K562 (cell line): Measurements from ENCODE around the gene PRKAG2. TPM values are rescaled to one million over a fixed set of nuclear protein-coding genes. Genes with fewer than 3 reads are reported as not detected.

Experiments used
- ATAC-seq: fragments of 200-7000 bp; cut with Tn5 transposase; 3 replicates; pipeline ENCODE4 v1.9.1; 2020; ENCODE audit warnings: moderate library complexity
- BruUV-seq: library from RNA; stranded (reverse); fragments of 400-500 nt; replicated peaks from 2 replicates; lab custom pipeline; 2021; lab: Mats Ljungman, UMichigan
- CTCF ChIA-PET: fragments of 300-600 bp; formaldehyde crosslinking; extraction: SDS; loops from one replicate; lab custom pipeline; 2021; ENCODE audit warnings: low intra/inter-chr PET ratio; lab: Yijun Ruan, JAX
- POLR2A ChIA-PET: fragments of 300-600, 350-650 bp; sonication (Branson Sonifier 250); formaldehyde crosslinking; extraction: SDS; loops from one replicate; lab custom pipeline; 2021; ENCODE audit warnings: antibody characterized with exemption, inconsistent platforms; lab: Yijun Ruan, JAX
- DNase-seq, 4 experiments: peaks; one replicate each; pipeline versions ENCODE4 v3.0.0 to v3.0.0-alpha.2; 2011 to 2018; ENCODE audit warnings: low spot score in 3 of 4, mixed read lengths in 3 of 4; ENCODE audit errors: extremely low read depth in 1 of 4
- FAIRE-seq: peaks from 2 replicates; lab custom pipeline; 2011; peaks lifted over from hg19 to GRCh38; lab: Jason Lieb, UNC
- H2AFZ ChIP-seq: 2 replicates; pipeline ENCODE4 v1.6.0; 2011; ENCODE audit warnings: low read depth, low read length, control low read depth, inconsistent platforms
- H3K27ac ChIP-seq: fragments of 200-600 bp; 3 replicates; pipeline ENCODE4 v1.8.0; 2011; ENCODE audit warnings: low read depth, mild to moderate bottlenecking, control low read depth, inconsistent platforms, low read length, moderate library complexity, mixed read lengths; ENCODE audit errors: extremely low read depth
- H3K27me3 ChIP-seq, 2 experiments: fragments of 300-600 bp in 1 of 2; 2 replicates in 1 of 2; 3 replicates in 1 of 2; pipeline versions ENCODE4 v1.6.0 to v1.8.0; 2011; ENCODE audit warnings: inconsistent platforms in 2 of 2, low read length in 2 of 2, mild to moderate bottlenecking in 1 of 2, mixed read lengths in 1 of 2, moderate library complexity in 1 of 2; ENCODE audit not compliant: control insufficient read depth in 2 of 2, insufficient read depth in 2 of 2
- H3K36me3 ChIP-seq: fragments of 300-600 bp; 3 replicates; pipeline ENCODE4 v1.8.0; 2011; ENCODE audit warnings: mild to moderate bottlenecking, low read length, inconsistent platforms; ENCODE audit not compliant: control insufficient read depth, insufficient read depth
- H3K4me1 ChIP-seq, 2 experiments: fragments of 200-600 bp in 1 of 2; replicated peaks in 1 of 2; 2 replicates in 1 of 2; 3 replicates in 1 of 2; pipeline versions ENCODE4 v1.5.1 to v1.8.0; 2011; ENCODE audit warnings: inconsistent platforms in 2 of 2, low read length in 2 of 2, mild to moderate bottlenecking in 1 of 2, mixed read lengths in 1 of 2, moderate library complexity in 1 of 2; ENCODE audit not compliant: control insufficient read depth in 2 of 2, insufficient read depth in 2 of 2
- H3K4me2 ChIP-seq: 2 replicates; pipeline ENCODE4 v1.6.1; 2011; ENCODE audit warnings: low read length, control low read depth, inconsistent platforms, mixed read lengths; ENCODE audit not compliant: insufficient read depth
- H3K4me3 ChIP-seq: fragments of 200-600 bp; sonication (generic), shearing (Covaris generic); 2 replicates; pipeline ENCODE4 v1.5.1; 2016; ENCODE audit warnings: control low read depth, inconsistent platforms
- H3K79me2 ChIP-seq: fragments of 200-600 bp; 3 replicates; pipeline ENCODE4 v1.8.0; 2011; ENCODE audit warnings: low read length, inconsistent platforms; ENCODE audit not compliant: control insufficient read depth, insufficient read depth
- H3K9ac ChIP-seq, 2 experiments: 2 replicates each; pipeline versions ENCODE4 v1.6.0 to v1.6.1; 2011; ENCODE audit warnings: low read depth in 2 of 2, low read length in 2 of 2, control low read depth in 1 of 2, inconsistent platforms in 1 of 2, mild to moderate bottlenecking in 1 of 2, mixed read lengths in 1 of 2; ENCODE audit not compliant: insufficient read depth in 1 of 2
- H3K9me1 ChIP-seq: one replicate; pipeline ENCODE4 v1.6.0; 2011; ENCODE audit warnings: inconsistent platforms, mild to moderate bottlenecking, low read length, moderate library complexity; ENCODE audit not compliant: control insufficient read depth, insufficient read depth
- H3K9me3 ChIP-seq: replicated peaks from 2 replicates; pipeline ENCODE4 v1.5.1; 2011; ENCODE audit warnings: low read depth, low read length, inconsistent platforms; ENCODE audit not compliant: control insufficient read depth, insufficient read depth
- H4K20me1 ChIP-seq: replicated peaks from 2 replicates; pipeline ENCODE4 v1.6.1; 2011; ENCODE audit warnings: low read length, inconsistent platforms, mixed read lengths; ENCODE audit not compliant: control insufficient read depth, insufficient read depth
- ADNP ChIP-seq: fragments of 200-800 bp; sonication (Bioruptor generic); IDR thresholded peaks from 2 replicates; pipeline ENCODE4 v1.6.1; 2016; ENCODE audit warnings: missing genetic modification characterization, missing compliant biosample characterization
- CTBP1 ChIP-seq: fragments of 450-650 bp; IDR thresholded peaks from 2 replicates; pipeline ENCODE4 v1.6.1; 2016; ENCODE audit warnings: borderline replicate concordance
- HDAC6 ChIP-seq: IDR thresholded peaks from 2 replicates; pipeline ENCODE4 v1.6.1; 2012; ENCODE audit warnings: low read depth, mild to moderate bottlenecking, control low read depth, inconsistent platforms, low read length, moderate library complexity
- HMGN3 ChIP-seq: IDR thresholded peaks from 2 replicates; pipeline ENCODE4 v1.6.1; 2011; ENCODE audit warnings: borderline replicate concordance, low read depth, mild to moderate bottlenecking, mixed read lengths, low read length; ENCODE audit not compliant: insufficient read length; ENCODE audit errors: extremely low read depth
- JUND ChIP-seq, 2 experiments: IDR thresholded peaks; 2 replicates in 1 of 2; 3 replicates in 1 of 2; pipeline ENCODE4 v1.6.1; 2011; ENCODE audit warnings: borderline replicate concordance in 2 of 2, low read depth in 2 of 2, low read length in 2 of 2, improper control_type of control experiment in 1 of 2, missing biosample characterization in 1 of 2, missing genetic modification characterization in 1 of 2, missing genetic modification reagents in 1 of 2
- PHB2 ChIP-seq: fragments of 450-650 bp; IDR thresholded peaks from 2 replicates; pipeline ENCODE4 v1.6.1; 2017; ENCODE audit warnings: low read depth
- ZKSCAN1 ChIP-seq: fragments of 150-350 bp; IDR thresholded peaks from 2 replicates; pipeline ENCODE4 v1.6.1; 2016; ENCODE audit warnings: low read depth, low read length
- ZNF644 ChIP-seq: fragments of 200-800 bp; sonication (Bioruptor generic); IDR thresholded peaks from 2 replicates; pipeline ENCODE4 v1.6.1; 2016; ENCODE audit warnings: low read depth, missing genetic modification characterization, missing compliant biosample characterization
- WGBS: fragments of 100-300 bp; shearing (Covaris generic); methylation state at CpG from one replicate; pipeline ENCODE4 v1.1.6; 2016; ENCODE audit warnings: low coverage, mixed read lengths; ENCODE audit not compliant: insufficient coverage; ENCODE audit errors: missing lambda C conversion rate; 5-methylcytosine and 5-hydroxymethylcytosine counted together
- in situ Hi-C: fragments of 300-500 bp; cut with MboI; formaldehyde crosslinking; loops from 4 replicates; pipeline ENCODE4 v1.15.0; 2018; ENCODE audit warnings: inconsistent platforms, mixed read lengths
- intact Hi-C: fragments of 100-400 bp; cut with micrococcal nuclease; formaldehyde crosslinking; loops from 2 replicates; pipeline ENCODE4 v1.14.2; 2022
- polyA plus RNA-seq, 8 experiments: library from polyadenylated mRNA; depleted of rRNA in 4 of 8; stranded (reverse) in 5 of 8; unstranded in 3 of 8; fragments of >200 nt; fragmentation: Nextera tagmentation in 2 of 8; fragmentation: Illumina TruSeq in 1 of 8; extraction: Ambion mirVana in 2 of 8; extraction: Trizol in 1 of 8; gene quantifications; 2 replicates each; pipeline versions ENCODE4 v1.2.1 to v1.2.3, GENCODE V29; 2011 to 2014; ENCODE audit warnings: inconsistent platforms in 1 of 8, missing spikeins in 1 of 8
- total RNA-seq, 7 experiments: library from RNA; depleted of rRNA in 6 of 7; stranded (reverse); fragments of >200 nt in 6 of 7; fragmentation: Illumina TruSeq in 2 of 7; extraction: Trizol in 2 of 7; gene quantifications; 2 replicates each; pipeline versions ENCODE4 v1.2.1 to v1.2.3, GENCODE V29; 2011 to 2021; ENCODE audit warnings: low replicate concordance in 1 of 7
- TF ChIP-seq, protein P1 (sequence below): fragments of 250-450 bp; sonication (Bioruptor Pico); IDR thresholded peaks from 2 replicates; pipeline ENCODE4 v1.5.1; 2021; ENCODE audit warnings: mild to moderate bottlenecking
- TF ChIP-seq, protein P2 (sequence below), 3 experiments: IDR thresholded peaks in 2 of 3; conservative IDR thresholded peaks in 1 of 3; 2 replicates each; pipeline ENCODE4 v1.5.1; 2011 to 2012; ENCODE audit warnings: low read length in 3 of 3, mild to moderate bottlenecking in 3 of 3, control low read depth in 2 of 3, improper control_type of control experiment in 1 of 3, inconsistent platforms in 1 of 3, low read depth in 1 of 3, mixed read lengths in 1 of 3, moderate library complexity in 1 of 3; ENCODE audit not compliant: insufficient read depth in 2 of 3
- TF ChIP-seq, protein P3 (sequence below): fragments of 250-450 bp; sonication (Bioruptor Pico); IDR thresholded peaks from 2 replicates; pipeline ENCODE4 v1.8.0; 2021; ENCODE audit warnings: moderate library complexity, mild to moderate bottlenecking, inconsistent platforms
- TF ChIP-seq, protein P4 (sequence below): fragments of 250-450 bp; sonication (Bioruptor Pico); IDR thresholded peaks from 2 replicates; pipeline ENCODE4 v1.4.0; 2020; ENCODE audit warnings: mild to moderate bottlenecking, moderate library complexity

Gene PRKAG2
- total and polyA plus RNA-seq, 9 of the 15 experiments (the other 6 are each of a cell fraction or from before 2014, with no cell fraction given) = 0.99 to 5.6 (median 3.3) TPM

DNA sequence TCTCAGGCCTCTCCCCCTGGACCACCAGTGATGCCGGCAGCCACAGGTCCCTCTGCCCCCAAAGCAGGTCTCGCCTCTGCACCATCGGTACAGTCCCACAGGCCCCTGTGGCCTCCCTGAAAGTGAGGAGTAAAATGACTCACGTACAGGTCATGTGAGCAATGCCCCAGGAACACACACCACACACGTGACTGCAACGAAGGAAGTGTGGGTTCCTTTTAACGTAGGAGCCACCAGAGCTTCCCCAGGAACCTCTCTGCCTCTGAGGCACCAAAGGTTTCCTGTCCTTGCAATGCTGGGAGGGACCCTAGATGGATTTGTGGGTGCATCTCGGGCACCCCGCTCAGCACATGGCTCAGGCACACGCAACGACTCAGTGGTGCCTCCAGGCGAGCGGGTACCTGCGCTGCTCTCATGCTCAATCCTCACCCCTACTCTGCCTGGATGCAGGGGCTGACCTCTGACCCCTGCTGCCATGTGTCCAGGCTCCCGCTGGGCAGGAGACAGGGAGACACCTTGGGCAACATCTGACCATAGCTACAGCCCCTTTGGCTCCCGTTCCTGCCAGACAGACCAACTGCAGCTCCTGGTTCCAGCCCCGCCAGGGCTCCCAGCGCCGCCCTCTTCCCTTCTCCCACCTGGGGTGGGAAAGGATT is 120.7 kb downstream of the PRKAG2 start:
- Histone ChIP-seq H4K20me1 (0 out of 2 replicates have a peak, but pooled peaks cover 8% of the 10 kb centered on the region), H3K4me2 (no peak overlapping the region), H3K9me3 (no peaks in the 10 kb centered on the region), H3K27ac (no peak overlapping the region), H3K27me3 (peaks cover 29 to 63% of the 10 kb centered on the region in 2 experiments; a peak in 4 of 5 replicates), H3K4me3 (no peak overlapping the region), H3K4me1 (peaks cover 0 to 12% of the 10 kb centered on the region in 2 experiments; a peak in 3 of 5 replicates), H3K36me3 (no peaks in the 10 kb centered on the region), H3K79me2 (no peaks in the 10 kb centered on the region), H3K9ac (peak overlapping the region in 1 of 2 experiments; percentile 54; a peak in 1 of 4 replicates), H2AFZ (no peak overlapping the region), H3K9me1 (no peaks in the 10 kb centered on the region)
- no peak for FAIRE-seq
- in situ Hi-C loops (no loop called here), intact Hi-C loops (loop anchor here (5.0 kb wide), 1 partner anchor 304 kb away; no protein-coding TSS in a partner anchor)
- ATAC-seq = peak; percentile 15; the same call in 1 of the 3 replicates
- 10% methylated on average over 19 of the region's 19 CpGs for WGBS
- POLR2A ChIA-PET = interaction anchor here (1.0 to 1.1 kb wide), 2 partner anchors 8 to 42 kb away, joined by 3 read pairs; no protein-coding TSS in a partner anchor
- peak in 3 of 4 experiments; percentile 17 to 39 (median 36) for DNase-seq
- CTCF ChIA-PET = no interaction called here
- no TSS peak for BruUV-seq
- TF ChIP-seq JUND (IDR thresholded peaks at IDR 0.05; ENCODE audit: borderline replicate concordance, low read depth, low read length) = peak; percentile 26; the same call in 1 of the 2 replicates
- peak; percentile 46; the same call in 1 of the 3 replicates for TF ChIP-seq JUND (tag; IDR thresholded peaks at IDR 0.05; ENCODE audit: borderline replicate concordance, low read depth, low read length)
- TF ChIP-seq, protein P1, sequence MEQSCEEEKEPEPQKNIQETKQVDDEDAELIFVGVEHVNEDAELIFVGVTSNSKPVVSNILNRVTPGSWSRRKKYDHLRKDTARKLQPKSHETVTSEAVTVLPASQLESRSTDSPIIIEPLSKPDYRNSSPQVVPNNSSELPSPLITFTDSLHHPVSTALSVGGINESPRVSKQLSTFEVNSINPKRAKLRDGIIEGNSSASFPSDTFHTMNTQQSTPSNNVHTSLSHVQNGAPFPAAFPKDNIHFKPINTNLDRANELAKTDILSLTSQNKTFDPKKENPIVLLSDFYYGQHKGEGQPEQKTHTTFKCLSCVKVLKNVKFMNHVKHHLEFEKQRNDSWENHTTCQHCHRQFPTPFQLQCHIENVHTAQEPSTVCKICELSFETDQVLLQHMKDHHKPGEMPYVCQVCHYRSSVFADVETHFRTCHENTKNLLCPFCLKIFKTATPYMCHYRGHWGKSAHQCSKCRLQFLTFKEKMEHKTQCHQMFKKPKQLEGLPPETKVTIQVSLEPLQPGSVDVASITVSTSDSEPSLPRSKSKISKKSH (CRISPR knock-in tag) = no peak
- no peak for TF ChIP-seq ZNF644 (tag)
- TF ChIP-seq HDAC6 = no peak
- no peak for TF ChIP-seq ZKSCAN1
- TF ChIP-seq ADNP (tag) = no peak
- no peak for TF ChIP-seq CTBP1
- TF ChIP-seq, protein P2, sequence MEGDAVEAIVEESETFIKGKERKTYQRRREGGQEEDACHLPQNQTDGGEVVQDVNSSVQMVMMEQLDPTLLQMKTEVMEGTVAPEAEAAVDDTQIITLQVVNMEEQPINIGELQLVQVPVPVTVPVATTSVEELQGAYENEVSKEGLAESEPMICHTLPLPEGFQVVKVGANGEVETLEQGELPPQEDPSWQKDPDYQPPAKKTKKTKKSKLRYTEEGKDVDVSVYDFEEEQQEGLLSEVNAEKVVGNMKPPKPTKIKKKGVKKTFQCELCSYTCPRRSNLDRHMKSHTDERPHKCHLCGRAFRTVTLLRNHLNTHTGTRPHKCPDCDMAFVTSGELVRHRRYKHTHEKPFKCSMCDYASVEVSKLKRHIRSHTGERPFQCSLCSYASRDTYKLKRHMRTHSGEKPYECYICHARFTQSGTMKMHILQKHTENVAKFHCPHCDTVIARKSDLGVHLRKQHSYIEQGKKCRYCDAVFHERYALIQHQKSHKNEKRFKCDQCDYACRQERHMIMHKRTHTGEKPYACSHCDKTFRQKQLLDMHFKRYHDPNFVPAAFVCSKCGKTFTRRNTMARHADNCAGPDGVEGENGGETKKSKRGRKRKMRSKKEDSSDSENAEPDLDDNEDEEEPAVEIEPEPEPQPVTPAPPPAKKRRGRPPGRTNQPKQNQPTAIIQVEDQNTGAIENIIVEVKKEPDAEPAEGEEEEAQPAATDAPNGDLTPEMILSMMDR (IDR thresholded peaks at IDR 0.05 in 2 of 3, conservative IDR thresholded peaks at IDR 0.05 in 1 of 3; ENCODE audit: insufficient read depth in 2 of 3, low read depth in 1 of 3, low read length in 3 of 3) = no peak
- TF ChIP-seq, protein P3, sequence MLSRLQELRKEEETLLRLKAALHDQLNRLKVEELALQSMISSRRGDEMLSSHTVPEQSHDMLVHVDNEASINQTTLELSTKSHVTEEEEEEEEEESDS = no peak
- TF ChIP-seq, protein P4, sequence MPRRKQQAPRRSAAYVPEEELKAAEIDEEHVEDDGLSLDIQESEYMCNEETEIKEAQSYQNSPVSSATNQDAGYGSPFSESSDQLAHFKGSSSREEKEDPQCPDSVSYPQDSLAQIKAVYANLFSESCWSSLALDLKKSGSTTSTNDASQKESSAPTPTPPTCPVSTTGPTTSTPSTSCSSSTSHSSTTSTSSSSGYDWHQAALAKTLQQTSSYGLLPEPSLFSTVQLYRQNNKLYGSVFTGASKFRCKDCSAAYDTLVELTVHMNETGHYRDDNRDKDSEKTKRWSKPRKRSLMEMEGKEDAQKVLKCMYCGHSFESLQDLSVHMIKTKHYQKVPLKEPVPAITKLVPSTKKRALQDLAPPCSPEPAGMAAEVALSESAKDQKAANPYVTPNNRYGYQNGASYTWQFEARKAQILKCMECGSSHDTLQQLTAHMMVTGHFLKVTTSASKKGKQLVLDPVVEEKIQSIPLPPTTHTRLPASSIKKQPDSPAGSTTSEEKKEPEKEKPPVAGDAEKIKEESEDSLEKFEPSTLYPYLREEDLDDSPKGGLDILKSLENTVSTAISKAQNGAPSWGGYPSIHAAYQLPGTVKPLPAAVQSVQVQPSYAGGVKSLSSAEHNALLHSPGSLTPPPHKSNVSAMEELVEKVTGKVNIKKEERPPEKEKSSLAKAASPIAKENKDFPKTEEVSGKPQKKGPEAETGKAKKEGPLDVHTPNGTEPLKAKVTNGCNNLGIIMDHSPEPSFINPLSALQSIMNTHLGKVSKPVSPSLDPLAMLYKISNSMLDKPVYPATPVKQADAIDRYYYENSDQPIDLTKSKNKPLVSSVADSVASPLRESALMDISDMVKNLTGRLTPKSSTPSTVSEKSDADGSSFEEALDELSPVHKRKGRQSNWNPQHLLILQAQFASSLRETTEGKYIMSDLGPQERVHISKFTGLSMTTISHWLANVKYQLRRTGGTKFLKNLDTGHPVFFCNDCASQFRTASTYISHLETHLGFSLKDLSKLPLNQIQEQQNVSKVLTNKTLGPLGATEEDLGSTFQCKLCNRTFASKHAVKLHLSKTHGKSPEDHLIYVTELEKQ (CRISPR knock-in tag) = no peak
- no peak for TF ChIP-seq PHB2
- no peak for TF ChIP-seq HMGN3
